Sciatic nerve (tissue), 2 donors: ENCODE measurements around the gene ASIC2. TPM values are rescaled to one million over a fixed set of nuclear protein-coding genes. Genes with fewer than 3 reads are reported as not detected.

ENCODE experiments used
- ATAC-seq: fragments of 200-7000 bp; cut with Tn5 transposase; one replicate; pipeline ENCODE4 v1.9.1; 2020; ENCODE audit warnings: mild to moderate bottlenecking, moderate library complexity
- DNase-seq: peaks from one replicate; pipeline ENCODE4 v3.0.0-alpha.2; 2020; ENCODE audit warnings: low spot score
- intact Hi-C: fragments of 100-400 bp; cut with DNase I; formaldehyde crosslinking; loops from one replicate; pipeline ENCODE4 v1.14.2; 2022
- total RNA-seq: library from RNA; stranded (reverse); fragmentation: NEBNext Ultra II Directional; extraction: Animal tissue kit (Norgen Biotek cat#: 25700); gene quantifications from one replicate; pipeline ENCODE4 v1.2.1, GENCODE V29; 2021
- donor health status: DM: no; HTN: no; CAD: no.
- donor health status: DM: no; HTN: no; CAD: no.

Gene ASIC2
- total RNA-seq, 1 donor from 2014 or later = 1.1 TPM

- no peak for DNase-seq
- no peak for ATAC-seq
- intact Hi-C loops = no loop called here
Observed at GRCh38 chr17:33262266-33263123, 30.6 kb downstream of the ASIC2 start.

DNA sequence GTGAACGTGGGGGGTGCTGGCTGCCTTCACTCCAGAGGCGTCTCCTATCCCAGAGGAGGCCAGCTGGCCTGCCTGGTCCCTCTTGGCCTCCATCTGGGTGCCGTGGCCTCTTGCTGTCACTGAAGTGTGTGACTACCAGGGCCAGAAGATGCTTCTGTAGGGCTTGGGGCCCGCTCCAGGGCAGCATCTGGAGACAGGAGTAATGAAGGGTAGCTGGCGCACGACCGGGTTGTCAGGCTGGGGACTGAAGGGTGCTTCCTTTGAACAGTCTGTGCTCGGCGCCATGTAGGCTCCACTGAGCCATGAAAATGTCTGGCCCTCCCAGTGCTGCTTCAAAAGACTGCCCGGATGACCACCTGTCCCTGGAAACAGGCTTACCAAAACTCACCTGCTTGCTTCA, 31.3 kb downstream of the ASIC2 start:
- DNase-seq = no peak
- no peak for ATAC-seq
- intact Hi-C loops = no loop called here

DNA sequence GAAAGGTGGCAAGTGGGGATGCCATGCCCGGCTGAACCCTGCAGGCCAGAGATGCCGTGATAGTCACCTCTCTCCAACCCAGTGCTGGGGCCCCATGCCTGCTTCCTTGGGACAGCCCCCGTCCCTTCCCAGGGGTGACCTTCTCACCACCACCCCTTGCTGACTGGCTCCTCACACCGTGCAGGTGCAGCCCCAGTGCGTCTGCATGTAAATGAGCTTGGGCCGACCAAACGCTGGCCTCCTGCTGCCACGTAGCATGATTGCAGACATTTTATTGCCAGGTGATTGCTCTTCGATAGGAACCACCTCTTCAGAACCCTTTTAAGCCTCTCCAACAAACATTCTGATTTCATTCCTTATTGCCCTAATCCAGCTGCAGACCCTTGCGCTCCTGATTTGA, 32.5 kb downstream of the ASIC2 start:
- intact Hi-C loops = no loop called here
- no peak for DNase-seq
- ATAC-seq = no peak

DNA sequence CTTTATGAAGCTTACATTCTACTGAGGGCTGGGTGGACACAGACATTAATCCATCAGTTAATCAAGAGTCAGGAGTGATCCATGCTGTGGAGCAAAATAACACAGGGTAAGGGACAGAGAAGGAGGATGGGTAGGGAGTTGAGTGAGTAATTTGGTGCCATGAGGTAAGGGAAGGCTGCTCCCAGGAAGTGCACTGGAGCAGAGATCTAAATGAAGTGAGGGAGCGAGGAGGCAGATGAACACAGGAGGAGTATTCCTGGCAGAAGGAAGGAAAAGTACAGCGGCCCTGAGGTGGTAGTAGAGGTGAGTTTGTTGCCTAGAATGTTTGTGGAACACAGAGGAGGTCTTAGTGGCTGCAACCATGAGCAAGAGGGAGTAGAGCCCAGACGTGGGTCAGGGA, 34.8 kb downstream of the ASIC2 start:
- DNase-seq (no peak), ATAC-seq (no peak)
- intact Hi-C loops = no loop called here

DNA sequence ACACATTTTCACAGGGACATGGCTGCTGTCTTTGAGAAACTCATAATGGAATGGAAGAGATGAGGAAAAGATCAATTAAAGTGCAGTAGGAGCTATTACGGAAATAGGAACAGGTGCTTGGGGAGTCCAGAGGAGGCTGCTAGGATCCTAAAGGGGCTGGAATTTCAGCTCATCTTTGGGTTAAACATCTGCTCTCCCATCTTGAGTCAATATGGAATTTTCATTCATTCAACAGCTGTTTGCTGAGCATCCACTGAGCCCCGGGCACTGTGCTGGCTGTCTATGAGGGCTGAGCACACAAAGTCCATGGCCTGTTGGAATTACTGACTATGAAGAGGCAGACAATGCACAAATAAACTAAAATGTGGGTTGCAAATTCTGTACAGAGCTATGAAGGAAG, 47.9 kb downstream of the ASIC2 start:
- DNase-seq (no peak), ATAC-seq (no peak)
- intact Hi-C loops = no loop called here

- DNase-seq = no peak
- ATAC-seq = no peak
- intact Hi-C loops = no loop called here
Observed at GRCh38 chr17:33243732-33244131, 49.4 kb downstream of the ASIC2 start.

GRCh38 chr17:33242375-33243124, 50.5 kb downstream of the ASIC2 start:
- no peak for ATAC-seq
- intact Hi-C loops = no loop called here
- no peak for DNase-seq

GRCh38 chr17:33241390-33241789, 51.7 kb downstream of the ASIC2 start:
- intact Hi-C loops = no loop called here
- DNase-seq = no peak
- ATAC-seq = no peak

GRCh38 chr17:33240362-33240761, 52.7 kb downstream of the ASIC2 start:
- intact Hi-C loops = no loop called here
- no peak for DNase-seq
- ATAC-seq = no peak

DNA sequence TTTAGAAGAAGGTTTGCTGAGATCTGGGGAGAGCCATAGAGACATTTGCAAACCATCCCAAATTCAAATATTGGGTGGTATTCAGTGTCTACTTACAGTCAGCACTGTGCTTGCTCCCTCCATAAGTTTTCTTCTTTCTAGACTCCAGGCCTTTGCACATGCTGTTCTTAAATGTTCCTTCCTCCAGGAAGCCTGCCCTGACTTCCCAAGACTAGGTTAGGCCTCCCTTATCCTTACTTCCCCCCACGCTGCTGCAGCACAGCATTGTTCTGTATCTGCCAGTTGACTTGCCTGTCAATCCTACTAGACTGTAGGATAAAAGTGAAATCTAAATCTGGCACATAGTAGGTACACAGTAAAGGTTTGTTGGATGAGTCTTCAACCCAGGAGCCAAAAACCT, 53.4 kb downstream of the ASIC2 start:
- DNase-seq (no peak), ATAC-seq (no peak)
- intact Hi-C loops = no loop called here

DNA sequence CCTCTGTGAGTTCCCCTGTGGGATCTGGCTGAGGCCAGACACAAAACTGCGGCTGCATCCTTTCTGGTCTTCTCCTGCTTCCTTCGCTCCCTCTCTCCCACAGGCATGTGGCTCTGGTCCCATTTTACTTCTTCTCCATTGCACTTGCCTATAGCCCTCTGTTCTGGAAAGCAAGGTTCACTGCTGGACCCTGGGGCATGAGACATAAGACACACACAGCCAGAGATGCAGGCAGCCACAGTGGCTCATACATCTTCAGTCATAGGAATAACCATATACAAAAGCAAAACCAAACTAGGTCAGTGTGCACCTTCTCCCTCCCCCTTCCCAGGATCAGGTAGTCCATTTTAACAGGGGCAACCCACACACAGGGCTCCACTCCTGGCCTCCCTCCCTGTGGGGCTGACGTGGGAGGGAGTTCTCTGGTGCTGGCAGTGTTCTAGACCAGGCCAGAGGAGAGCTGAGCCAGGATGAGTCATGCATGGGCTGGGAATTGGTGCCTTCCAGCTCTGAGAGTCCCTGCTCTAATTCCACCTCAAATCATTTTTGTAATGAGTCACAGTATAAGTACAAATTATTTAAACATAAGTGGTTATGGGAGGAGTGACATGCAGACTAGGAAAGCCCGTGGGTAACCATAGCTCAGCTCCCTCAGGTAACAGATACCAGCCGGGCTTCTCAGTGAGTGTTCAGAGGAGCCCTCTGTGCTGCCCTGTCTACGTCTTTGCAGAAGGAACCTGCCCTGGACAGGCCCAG, 58.0 kb downstream of the ASIC2 start:
- peak; percentile 91 for ATAC-seq
- DNase-seq = peak; percentile 67
- intact Hi-C loops = no loop called here

- no peak for DNase-seq
- intact Hi-C loops = no loop called here
- no peak for ATAC-seq
Observed at GRCh38 chr17:33234233-33234632, 58.9 kb downstream of the ASIC2 start.

- DNase-seq (no peak), ATAC-seq (peak; percentile 47)
- intact Hi-C loops = no loop called here
Observed at GRCh38 chr17:33233811-33234177, 59.3 kb downstream of the ASIC2 start.

GRCh38 chr17:33229499-33229898, 63.6 kb downstream of the ASIC2 start:
- no peak for ATAC-seq
- intact Hi-C loops = no loop called here
- DNase-seq = no peak

DNA sequence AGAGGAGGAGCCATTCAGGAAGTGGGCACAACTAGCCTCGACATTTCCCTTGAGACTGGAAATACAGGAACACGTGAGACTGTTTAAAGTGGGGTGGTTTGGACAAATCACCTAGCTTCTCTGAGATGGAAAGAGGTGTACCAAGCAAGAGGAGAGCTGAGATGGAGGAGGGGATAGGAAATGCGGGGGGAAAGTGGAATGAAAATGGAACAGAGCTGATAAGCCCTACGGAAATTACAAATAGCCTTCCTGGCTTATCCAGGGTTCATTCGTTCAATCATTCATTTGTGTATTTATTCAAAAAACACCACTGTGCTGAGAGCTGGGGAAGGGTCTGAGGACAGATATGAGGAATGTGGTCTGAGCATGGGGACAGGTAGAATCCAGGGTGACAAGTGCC, 64.1 kb downstream of the ASIC2 start:
- intact Hi-C loops = no loop called here
- DNase-seq (no peak), ATAC-seq (no peak)

GRCh38 chr17:33228548-33228947, 64.5 kb downstream of the ASIC2 start:
- ATAC-seq (no peak), DNase-seq (no peak)
- intact Hi-C loops = no loop called here

GRCh38 chr17:33227911-33228310, 65.2 kb downstream of the ASIC2 start:
- ATAC-seq (no peak), DNase-seq (no peak)
- intact Hi-C loops = no loop called here

DNA sequence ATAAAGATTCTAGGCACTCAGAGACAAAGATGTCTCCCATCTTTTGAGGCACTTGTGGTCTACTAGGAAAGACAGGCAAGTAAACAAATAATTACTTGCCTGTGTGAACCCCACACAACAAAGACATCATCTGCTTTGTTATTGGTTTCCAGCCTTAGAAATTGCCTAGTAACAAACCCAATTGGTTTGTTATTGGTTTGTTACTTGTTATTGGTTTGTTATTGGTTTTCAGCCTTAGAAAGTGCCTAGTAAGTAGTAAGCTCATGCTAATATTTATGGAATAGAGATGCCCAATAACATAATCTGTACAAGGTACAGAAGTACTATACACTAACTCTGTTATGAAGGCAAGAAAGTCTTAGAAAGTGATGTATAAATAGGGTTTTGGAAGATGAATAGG, 67.1 kb downstream of the ASIC2 start:
- intact Hi-C loops = no loop called here
- DNase-seq (no peak), ATAC-seq (no peak)

DNA sequence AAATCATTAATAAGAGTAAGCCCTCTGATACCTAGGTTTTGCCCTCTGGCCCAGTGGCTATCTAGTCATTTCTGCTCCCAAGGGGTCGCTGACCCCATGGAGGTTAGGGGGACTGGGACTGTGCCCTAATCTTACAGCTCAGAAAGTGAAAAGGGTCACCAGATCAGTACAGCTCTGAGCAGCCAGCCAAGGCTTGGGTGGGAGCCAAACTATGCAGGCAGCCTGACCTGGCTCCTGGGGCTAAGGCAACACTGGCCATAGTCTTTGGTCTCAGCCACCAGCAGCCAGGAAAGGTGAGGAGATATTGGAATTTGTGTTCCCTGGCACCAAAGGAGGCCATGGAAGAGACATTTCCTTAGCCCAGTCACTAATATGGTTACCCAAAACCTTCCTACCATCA, 67.6 kb downstream of the ASIC2 start:
- intact Hi-C loops = no loop called here
- ATAC-seq = no peak
- no peak for DNase-seq

DNA sequence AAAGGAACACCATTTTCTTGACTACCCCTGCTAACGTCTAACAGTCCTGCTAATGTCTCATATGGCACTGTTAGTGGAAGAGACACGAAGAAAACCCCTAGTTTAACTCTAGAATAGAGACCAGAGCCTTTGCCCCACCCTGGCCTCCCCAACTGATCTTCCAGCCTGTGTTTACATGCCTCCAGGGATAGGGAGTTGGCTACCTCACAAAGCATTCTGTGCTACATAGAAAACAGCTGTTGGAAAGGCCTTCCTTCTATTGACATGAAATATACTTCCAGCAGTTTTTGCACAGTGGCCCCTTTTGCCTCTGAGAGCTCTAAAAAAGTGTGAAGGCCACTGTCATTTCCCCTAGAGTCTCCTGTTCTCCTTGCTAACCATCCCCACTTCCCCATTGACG, 73.1 kb downstream of the ASIC2 start:
- ATAC-seq (no peak), DNase-seq (no peak)
- intact Hi-C loops = no loop called here
